Measurements from ENCODE around the gene TMEM53. TPM values are rescaled to one million over a fixed set of nuclear protein-coding genes. Genes with fewer than 3 reads are reported as not detected.
A peak's percentile ranks its signal among the peaks of the same experiment; 100 is the strongest.
"Not testable (repeated sequence)": the region's sequence is repeated elsewhere in the genome, so short reads cannot be mapped to it uniquely, and the experiment has no call there.

TMEM53 gene
- 3.9 and 4.2 TPM in 2 replicates for total RNA-seq (2014; rRNA removed; shearing (Covaris generic))
- polyA plus RNA-seq (2015; cell fraction: cytosol; rRNA removed), result 6.2 and 11.0 TPM in 2 replicates
- polyA plus RNA-seq (2015; cell fraction: nucleus; rRNA removed), result 4.1 and 4.6 TPM in 2 replicates

DNA sequence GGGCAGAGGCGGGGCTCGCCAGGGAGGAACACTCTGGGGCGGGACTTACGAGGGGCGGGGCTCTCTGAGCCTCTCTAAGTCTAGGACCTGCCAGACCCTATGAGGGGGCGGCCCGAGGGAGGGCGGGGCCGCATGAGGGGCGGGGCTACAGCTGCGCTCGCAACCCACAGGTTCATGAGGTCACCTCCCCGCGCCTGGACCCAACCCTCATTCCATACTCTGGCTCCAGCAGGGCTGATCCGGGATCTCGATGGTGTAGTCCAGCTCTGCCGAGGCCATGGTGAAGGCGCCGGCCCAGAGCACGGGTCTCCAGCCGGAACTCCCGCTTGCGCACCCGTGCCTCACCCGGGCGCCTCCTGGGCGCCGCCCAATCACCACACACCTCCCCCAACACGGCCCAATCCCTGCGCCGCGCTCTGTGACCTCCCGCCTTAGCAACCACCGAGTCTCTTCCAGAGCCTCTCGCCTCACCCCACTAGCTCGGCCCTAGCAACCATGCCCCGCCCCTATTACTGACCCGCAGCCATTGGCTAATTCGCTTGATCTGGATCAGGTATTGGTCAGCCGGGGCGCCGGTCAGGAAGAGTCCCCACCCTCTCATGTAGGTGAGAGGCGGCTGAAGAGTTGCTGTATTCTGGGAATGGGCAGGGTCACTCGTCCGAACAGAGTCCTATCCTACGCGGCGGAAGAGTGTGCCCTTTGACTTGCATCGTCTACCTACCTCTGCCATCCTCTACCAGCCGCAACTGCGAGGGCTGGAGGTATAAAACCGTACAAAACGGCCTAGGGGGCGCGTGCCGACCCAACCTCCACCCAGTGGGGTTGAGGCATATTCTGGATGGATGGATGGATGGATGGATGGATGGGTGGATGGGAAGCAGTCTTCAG, at the start of gene TMEM53, which contains the start of gene ARMH1:
TSS of gene TMEM53 (minus strand) at position 369 of the 888 bp plus-strand sequence. CDS start at position 279, 90 bp downstream.
TSS of gene ARMH1 (plus strand) at position 602 of the 888 bp plus-strand sequence. CDS start 14,984 bp downstream, outside the sequence.
- DNase-seq (ENCODE audit: low read depth), result peak; percentile 98

DNA sequence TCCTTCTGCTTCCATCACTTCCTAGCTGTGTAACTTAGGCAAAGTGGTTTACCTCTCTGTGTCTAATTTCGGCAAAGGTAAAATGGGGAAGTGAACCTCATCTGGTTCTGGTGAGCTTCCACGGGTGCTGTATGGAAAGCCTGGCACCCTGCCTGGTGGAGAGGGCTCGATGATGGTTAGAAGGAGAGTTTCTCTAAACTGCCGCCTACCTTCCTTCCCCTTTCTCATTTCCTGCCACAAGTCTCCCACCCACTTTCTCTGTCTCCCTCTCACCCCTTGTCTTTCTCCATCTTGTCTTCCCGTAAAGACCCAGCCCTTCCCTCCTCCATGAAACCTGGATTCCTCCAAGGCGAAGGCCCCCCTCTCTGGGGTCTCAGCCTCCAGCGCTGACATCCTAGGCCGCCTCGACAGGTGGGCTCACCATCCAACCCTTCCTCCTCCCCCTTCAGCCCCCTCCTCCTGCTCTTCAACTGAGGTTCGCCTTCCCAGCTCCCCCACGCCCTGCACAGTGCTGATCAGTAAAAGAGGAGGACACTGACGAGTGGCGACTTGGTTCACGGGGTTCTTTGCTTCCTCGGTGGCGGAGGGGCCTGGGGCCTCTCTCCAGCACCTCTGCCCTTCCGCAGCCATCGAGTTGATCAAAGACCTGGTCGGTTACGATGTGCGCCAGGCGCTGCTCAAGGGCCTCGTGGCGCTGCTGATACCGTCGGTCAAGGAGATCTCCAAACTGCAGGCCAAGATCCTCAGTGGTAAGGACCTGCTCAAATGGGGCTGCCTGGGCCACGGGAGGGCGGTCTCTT, 49.4 kb upstream of the TMEM53 start:
- no peak for DNase-seq (ENCODE audit: low read depth)

DNA sequence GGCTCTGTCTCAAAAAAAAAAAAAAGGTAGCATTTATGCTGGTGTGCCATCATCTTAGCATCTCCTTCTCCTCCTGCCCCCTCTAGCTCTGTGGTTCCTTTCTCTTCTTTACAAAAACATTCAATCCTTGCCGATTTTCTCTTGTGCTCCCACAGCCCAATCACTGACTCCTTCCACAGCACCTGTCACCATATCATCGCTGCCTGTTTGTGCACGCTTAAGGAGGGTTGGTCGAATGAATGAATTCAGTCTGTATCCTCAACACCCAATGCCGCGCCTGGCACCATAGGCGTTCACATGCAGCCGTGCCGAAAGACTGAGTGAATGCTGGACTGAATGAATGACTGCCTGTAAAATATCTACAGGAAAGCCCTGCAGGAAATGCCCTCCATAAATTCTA, 48.8 kb upstream of the TMEM53 start:
- no peak for DNase-seq (ENCODE audit: low read depth)

DNA sequence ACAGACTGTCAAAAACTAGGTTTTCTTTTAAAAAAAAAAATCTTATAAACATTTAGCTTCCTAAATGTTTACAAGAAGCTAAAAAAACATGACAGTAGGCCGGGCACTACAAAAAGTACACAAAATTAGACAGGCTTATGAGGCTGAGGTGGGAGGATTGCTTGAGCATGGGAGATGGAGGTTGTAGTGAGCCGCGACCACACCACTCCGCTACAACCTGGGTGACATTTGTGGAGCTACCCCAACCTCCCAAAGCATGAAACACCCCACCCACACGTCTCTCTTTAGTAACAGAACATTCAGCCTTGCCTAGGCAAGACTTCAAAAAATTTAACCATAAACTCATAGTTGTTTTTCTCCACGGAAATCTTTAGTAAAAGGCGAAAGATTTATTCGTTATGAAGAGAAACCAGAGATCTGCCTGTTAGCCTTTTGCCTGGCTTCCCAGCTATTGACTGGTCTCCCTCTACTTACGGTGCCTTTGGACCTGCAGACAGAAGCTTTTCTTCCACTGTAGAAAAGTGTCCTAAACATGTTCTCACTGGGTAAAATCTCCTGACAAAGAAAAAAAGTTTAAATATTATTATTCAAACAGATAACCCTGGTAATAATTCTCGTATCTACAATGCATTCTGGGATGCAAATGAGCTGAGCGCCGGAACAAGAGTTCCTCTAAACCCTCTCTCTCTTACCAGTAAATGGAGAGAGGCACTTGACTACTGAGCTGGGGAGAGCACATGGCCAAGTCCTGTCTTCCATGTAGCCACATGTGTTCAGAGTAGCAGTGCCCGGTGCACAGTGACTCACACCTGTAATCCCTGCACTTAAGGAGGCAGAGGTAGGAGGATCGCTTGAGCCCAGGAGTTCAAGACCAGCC, 47.4 kb upstream of the TMEM53 start:
- DNase-seq (ENCODE audit: low read depth), result peak; percentile 100

DNA sequence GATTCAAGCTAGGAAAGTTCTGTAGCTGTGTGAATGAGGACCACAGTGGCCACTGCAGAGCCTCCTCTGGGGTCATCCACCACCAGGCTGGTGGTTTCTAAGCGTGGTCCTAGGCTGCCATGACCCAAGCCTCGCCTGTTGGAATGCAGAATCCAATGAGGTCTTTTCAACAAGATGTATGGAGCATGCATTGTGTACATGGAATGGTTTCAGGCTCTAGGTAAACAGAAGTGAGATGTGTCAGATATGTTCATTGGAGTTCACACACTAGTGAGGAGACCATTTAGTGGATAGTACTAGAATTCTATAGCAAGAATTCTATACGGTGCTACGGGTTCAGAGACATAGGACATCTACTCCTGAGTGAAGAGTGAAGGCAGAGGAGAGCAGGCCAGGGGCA, 46.0 kb upstream of the TMEM53 start:
- DNase-seq (ENCODE audit: low read depth), result no peak

DNA sequence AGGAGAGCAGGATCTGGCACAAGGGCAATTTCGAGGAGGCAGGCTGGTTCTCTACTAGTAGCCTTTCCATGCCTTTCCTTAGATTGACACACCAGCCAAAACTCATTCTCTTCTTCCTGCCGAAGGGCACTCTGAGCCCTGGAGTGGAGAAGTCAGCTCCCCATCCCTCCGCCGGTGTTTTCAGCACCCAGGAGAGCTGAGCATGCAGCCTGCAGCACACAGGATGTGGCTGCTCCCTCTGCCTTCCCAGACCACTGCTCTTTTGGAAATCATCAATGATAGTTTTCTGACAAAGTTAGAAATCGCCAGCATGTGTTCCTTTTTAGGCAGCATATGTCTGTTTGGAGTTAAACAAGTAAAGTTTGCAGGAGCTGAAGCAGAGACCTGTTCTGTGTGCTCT, 45.0 kb upstream of the TMEM53 start:
- DNase-seq (ENCODE audit: low read depth), result no peak

DNA sequence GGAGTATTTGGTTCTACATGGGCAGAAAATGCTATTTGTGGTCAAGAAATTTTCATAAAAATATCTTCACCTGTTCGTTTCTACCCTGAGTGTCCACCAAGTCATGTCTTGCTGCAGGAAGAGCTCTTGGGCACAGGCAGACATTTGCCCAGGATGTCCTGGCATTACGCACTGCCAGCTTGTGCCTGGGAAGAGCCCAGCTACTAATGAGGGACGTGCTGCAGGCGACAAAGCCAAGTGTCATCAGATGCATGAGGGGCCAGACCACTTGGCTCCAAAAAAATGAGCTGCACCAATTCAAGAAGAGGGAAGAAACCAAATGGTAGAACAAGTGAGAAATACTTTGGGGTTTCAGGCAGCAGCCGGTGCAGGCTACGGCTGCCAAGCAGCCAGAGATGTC, 43.8 kb upstream of the TMEM53 start:
- no peak for DNase-seq (ENCODE audit: low read depth)

DNA sequence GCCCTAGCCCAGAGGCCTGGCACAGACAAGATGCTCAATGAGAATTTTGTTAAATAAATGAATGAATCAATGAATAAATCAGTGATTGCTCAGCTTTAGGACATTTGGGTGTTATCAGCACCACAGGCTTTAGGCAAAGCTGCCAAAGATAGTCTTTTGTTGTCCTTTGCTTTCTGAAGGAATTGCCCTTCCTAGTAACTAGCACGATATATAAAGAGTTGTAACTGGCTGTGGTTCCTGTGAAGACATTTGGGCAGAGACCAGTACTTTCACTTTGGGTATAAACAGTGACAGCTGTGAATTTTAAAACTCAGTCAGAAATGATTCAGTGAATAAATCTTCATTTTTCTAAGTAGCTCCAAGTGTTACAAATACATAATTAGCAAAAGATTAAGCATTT, 43.4 kb upstream of the TMEM53 start:
- DNase-seq (ENCODE audit: low read depth), result no peak

DNA sequence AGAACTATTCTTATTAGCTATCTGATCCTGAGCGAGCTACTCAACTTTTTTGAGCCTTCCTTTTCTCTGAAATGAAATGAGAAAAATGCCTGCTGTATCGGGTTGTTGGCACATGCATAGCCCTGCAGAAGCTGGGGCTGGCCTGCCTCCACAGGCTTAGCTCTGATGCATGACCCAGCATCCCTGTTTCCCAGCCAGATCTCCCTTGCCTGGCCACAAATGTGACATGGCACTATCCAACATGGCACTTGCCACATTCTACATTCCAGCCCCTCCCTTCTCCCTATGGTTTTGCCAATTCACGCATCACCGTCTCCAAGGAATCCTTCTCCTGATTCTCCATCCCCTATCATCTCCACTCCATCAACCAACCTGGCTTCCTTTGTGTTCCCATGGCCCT, 42.9 kb upstream of the TMEM53 start:
- no peak for DNase-seq (ENCODE audit: low read depth)

DNA sequence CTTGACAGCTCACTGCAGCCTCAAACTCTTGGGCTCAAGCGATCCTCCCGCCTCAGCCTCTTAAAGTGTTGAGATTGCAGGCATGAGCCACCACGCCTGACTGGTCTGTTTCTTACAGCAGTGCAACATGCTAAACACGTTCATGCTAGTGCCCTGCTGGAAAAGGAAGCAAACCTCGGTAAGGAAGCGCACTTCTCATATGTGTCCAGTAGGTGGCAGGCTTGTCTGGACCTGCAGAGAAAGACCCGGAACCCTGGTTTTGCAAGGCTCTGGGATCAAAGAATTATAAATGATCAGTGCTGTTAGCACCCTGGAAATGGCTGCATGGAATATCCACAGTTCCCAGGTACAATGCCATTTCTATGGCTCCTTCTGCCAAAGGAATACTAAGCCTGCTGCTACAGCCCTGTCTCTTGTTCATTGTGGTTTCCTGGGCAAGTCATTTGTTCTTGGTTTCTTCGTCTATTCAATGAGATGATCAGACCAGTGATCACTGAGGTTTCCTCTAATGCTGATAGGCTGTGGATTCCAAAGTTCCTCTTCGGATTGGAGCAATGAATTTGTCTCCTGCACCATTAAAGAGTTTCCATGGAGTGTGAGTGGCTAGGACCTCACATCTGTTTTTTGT, 40.8 kb upstream of the TMEM53 start:
- DNase-seq (ENCODE audit: low read depth), result peak; percentile 69

DNA sequence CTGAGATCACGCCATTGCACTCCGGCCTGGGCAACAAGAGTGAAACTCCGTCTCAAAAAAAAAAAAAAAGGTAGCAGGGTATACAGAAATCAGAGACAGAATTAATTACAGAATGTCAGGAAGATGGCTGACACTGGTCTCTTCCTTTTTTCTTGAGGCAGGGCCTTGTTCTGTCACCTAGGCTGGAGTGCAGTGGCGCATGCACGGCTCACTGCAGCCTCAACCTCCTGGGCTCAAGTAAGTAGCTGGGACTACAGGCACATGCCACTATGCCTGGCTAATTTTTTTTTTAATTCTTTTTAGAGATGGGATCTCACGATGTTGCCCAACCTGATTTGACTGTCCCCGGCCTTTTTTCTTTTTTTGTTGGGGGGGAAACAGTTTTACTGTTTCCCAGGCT, 40.3 kb upstream of the TMEM53 start:
- DNase-seq (ENCODE audit: low read depth), result no peak

DNA sequence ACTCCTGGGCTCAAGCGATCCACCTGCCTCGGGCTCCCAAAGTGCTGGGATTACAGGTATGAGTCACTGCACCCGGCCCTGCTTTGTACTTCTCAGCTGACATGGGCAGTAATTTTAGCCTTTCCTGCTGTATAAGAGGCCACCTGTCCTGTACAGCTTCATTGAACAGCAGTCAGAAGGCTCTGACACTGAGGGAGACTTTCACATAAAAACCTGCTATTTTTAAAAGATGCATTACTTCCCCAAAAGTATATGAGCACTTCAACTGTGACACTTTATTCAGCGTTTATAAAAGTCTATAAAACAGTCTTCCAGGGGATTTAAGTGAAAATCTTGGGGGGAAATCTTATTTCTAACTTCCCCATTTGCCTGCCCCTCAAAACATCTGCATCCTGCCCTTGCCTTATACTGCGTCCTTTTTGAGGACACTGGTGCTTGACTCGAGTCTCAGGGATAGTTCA, 39.1 kb upstream of the TMEM53 start:
- DNase-seq (ENCODE audit: low read depth), result no peak

DNA sequence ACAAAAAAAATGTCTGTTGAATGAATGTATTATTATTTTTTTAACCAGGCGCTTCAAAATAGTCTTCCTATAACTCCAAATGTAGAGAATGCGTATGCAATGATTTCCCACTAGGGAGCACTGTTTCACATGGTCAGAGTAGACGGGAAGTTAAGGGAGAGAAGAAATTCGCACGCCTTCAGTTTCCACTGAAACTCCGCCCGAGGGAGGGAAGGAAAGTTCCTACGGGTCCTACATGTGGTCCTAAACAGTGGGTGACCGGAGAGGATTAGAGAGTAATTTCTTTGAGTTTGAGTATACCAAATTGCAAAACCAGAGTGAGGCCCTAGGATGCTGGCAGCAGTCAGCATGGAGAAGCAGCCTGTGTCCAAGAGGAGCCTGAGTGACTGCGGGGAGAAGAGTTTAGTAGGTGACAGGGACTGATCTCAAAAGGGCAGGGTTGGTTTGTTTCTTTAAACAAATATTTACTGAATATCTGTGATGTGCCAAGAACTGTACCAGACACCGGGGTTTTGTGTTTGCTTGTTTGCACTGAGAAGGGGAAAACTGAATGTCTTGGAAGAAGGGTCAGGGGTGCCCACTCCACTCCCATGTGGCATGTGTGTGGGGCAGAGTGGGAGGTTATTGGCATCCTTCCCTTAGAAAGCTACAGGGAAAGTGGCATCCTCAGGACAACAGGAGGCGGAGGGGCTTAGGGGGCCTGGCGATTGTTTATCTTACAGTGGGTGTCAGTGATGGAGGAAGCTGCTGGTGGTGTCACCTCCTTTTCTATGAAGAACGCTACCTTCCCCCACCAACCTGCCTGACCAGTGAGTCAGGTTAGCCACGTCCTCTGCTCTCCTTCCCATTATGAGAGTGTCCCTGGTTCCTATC, 33.9 kb upstream of the TMEM53 start:
- peak; percentile 74 for DNase-seq (ENCODE audit: low read depth)

DNA sequence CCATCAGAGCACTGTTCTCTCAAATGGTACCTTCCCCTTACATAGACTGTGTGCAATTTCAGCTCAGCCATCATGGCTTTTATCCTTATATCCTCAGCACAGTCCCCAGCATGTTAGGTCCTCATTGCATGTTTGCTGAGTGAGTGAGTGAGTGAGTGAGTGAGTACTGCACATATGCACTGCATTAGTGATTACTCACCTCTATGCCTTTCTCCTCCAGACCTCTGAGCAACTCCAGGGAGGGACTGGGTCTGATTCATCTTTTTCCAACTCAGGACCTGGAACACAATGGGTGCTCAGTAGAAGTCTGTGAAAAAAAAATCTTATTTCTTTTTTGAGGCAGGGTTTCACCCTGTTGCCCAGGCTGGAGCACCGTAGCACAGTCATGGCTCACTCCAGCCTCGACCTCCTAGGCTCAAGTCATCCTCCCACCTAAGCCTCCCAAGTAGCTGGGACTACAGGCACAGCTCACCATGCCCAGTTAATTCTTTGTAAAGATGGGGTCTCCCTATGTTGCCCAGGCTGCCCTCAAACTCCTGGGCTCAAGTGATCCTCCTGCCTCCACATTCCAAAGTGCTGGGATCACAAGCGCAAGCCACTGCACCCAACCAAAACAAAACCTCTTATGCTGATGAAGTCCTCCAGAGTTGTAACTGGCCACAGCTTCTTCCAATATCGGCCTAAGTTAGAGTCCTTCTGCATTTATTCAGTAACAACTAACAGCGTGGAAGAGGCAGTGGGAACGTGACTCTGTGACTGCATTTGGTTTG, 33.0 kb upstream of the TMEM53 start:
- DNase-seq (ENCODE audit: low read depth), result peak; percentile 96

DNA sequence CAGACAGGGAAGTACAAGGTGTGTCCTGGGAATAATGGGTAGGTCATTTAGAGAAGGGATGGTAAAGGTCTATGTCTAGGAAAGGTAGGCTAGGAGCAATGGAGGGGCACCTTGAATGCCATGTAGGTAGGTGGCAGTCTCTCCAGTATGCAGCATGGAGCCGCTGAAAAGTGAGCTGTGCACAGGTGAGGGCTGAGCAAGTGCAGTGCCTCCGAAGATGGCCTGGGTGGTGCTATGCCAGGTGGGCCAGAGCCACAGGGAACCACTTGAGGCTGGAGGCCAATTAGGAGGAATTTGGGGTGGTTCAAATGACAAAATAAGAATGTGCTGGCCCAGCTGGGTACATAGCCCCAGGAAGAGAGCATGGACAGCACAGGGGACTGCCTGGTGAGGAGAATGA, 31.7 kb upstream of the TMEM53 start:
- DNase-seq (ENCODE audit: low read depth), result no peak

DNA sequence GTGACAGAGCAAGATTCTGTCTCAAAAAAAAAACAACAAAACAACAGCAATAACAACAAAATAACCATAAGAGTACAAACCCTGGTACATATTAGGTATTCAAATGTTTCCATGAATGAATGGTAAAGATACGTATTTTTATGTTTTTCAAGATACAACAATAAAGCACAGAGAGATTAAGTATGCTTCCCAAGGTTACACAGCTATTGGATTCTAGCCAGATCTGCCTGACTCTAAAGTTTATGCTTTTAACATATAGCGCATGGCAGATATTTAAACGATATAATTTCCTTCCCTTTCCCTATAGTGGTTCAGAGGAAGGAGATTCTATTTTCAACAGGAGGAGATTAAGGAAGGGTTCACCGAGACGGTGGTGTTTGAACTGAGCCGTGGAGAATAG, 31.2 kb upstream of the TMEM53 start:
- DNase-seq (ENCODE audit: low read depth), result no peak

DNA sequence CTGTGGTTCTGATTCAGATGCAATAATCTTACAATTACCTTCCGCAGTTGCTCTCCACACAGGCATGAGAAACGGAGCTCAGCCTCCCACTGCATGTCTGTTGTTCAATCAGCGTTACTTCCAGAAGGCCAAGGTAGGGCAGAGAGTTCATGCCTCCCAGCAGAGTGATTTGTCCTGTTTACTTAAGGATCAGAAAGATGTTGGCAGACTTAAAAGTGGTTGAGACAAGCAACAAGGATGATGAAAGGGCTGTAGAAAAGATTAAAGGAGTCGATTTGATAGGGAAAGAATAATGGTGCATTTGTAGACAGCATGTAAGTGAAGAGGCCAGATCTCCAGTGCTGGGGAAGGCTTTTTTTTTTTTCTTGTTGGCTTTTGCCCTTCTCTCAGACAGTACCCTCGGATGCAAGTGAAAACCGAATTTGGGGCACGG, 26.9 kb upstream of the TMEM53 start:
- DNase-seq (ENCODE audit: low read depth), result no peak

DNA sequence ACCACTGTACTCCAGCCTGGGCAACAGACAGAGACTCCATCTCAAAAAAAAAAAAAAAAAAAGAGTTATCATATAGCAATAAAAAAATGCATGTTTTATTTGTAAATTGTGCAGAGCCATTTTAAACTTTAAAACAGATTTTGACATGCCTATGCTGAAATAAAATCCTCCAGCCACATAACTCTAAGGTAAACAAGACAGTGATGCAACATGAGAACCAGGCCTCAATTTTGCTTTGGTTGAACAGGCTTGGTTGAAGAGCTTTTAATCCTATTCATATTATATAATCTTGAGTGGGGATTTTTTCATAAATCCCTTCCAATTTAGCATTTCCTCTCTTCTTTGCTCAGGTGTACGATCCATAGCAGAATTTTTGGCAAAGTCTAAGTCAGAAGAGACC, 26.3 kb upstream of the TMEM53 start:
- no peak for DNase-seq (ENCODE audit: low read depth)

DNA sequence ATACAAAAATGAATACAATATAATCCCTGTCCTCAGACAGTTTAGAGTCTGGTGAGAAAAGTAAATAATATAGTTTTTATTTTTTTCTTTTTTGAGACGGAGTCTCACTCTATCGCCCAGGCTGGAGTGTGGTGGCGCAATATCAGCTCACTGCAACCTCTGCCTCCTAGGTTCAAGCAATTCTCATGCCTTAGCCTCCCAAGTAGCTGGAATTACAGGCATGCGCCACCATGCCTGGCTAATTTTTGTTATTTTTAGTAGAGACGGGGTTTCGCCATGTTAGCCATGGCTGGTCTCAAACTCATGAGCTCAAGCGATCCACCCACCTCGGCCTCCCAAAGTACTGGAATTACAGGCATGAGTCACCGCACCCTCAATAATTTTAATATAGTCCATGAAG, 25.1 kb upstream of the TMEM53 start:
- not testable (repeated sequence) for DNase-seq (ENCODE audit: low read depth)
